Tibial nerve (tissue), 4 donors: ENCODE results near the gene TNS3. TPM values are rescaled to one million over a fixed set of nuclear protein-coding genes. Genes with fewer than 3 reads are reported as not detected.

Source experiments
- DNase-seq, 2 donors: peaks; one replicate each; pipeline ENCODE4 v3.0.0-alpha.2; 2019; ENCODE audit warnings: low spot score in 2 of 2
- H3K27ac ChIP-seq, 4 donors: fragments of 200-600 bp; sonication (generic) in 3 of 4; one replicate each; pipeline ENCODE4 v1.5.1; 2017 to 2019; ENCODE audit warnings: mild to moderate bottlenecking in 1 of 4
- H3K27me3 ChIP-seq, 2 donors: fragments of 200-600 bp; sonication (generic) in 1 of 2; one replicate each; pipeline versions ENCODE4 v1.5.1 to v1.6.0; 2017 to 2019
- H3K36me3 ChIP-seq, 3 donors: fragments of 200-600 bp; sonication (generic); one replicate each; pipeline ENCODE4 v1.5.1; 2018 to 2019
- H3K4me1 ChIP-seq, 4 donors: fragments of 200-600 bp; sonication (generic) in 3 of 4; one replicate each; pipeline ENCODE4 v1.5.1; 2017 to 2019
- H3K4me3 ChIP-seq, 4 donors: fragments of 200-600 bp; sonication (generic) in 3 of 4; one replicate each; pipeline ENCODE4 v1.5.1; 2017 to 2019; ENCODE audit warnings: mild to moderate bottlenecking in 1 of 4, moderate library complexity in 1 of 4
- H3K9me3 ChIP-seq, 4 donors: fragments of 200-600 bp; sonication (generic) in 3 of 4; one replicate each; pipeline ENCODE4 v1.5.1; 2017 to 2019
- EP300 ChIP-seq, 2 donors: sonication (generic); formaldehyde crosslinking; IDR thresholded peaks; one replicate each; pipeline ENCODE4 v1.6.1; 2017; ENCODE audit warnings: antibody characterized with exemption in 2 of 2, mild to moderate bottlenecking in 1 of 2
- POLR2A ChIP-seq, 2 donors: fragments of 450-650 bp; IDR thresholded peaks; one replicate each; pipeline ENCODE4 v1.6.1; 2017; ENCODE audit warnings: antibody characterized with exemption in 2 of 2, mild to moderate bottlenecking in 2 of 2, moderate library complexity in 2 of 2
- WGBS, 2 donors: methylation state at CpG; one replicate each; pipeline ENCODE4 v1.1.5; 2018; 5-methylcytosine and 5-hydroxymethylcytosine counted together
- total RNA-seq, 4 donors: library from RNA; depleted of rRNA; stranded (reverse); fragments of >200 nt; gene quantifications; one replicate each; pipeline ENCODE4 v1.1.0, GENCODE V29; 2016
- TF ChIP-seq, protein P1 (sequence below), 5 experiments: fragments of 200-600 bp in 3 of 5; fragments of 450-650 bp in 2 of 5; sonication (generic) in 3 of 5; IDR thresholded peaks; one replicate each; pipeline ENCODE4 v1.5.1; 2016 to 2019; ENCODE audit warnings: antibody characterized with exemption in 5 of 5, mild to moderate bottlenecking in 3 of 5, moderate library complexity in 2 of 5

The TNS3 gene
- total RNA-seq, 4 donors from 2014 or later, result 118 to 142 (median 133) TPM

DNA sequence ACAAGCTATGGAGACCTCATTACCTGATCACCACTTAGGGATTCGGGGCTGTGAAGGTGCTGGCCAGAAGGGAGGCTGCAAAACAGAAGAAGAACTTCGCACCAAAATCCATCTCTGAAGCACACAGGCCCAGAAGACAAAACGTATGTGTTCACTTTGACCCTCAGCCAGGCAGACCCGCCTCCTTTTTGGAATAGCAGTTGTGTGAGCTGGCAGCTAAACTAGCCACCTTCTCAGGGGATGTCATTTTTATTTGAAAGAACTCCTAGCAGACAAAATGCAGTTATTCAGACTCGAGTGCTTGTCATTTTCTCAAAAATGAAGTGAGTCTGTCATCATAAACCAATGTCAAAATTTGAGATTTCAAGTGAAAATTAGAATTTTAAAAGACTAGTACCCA is 71.7 kb downstream of the TNS3 start:
- H3K9me3 ChIP-seq, result no peaks in the 10 kb centered on the region
- H3K4me1 ChIP-seq, result peaks cover 0 to 77% (median 32%) of the 10 kb centered on the region in 4 donors
- peak overlapping the region in 1 of 4 donors; percentile 9 for H3K27ac ChIP-seq
- H3K27me3 ChIP-seq, result no peaks in the 10 kb centered on the region
- no peak for DNase-seq
- TF ChIP-seq EP300 (IDR thresholded peaks at IDR 0.05) (no peak), POLR2A (IDR thresholded peaks at IDR 0.05) (no peak)
- TF ChIP-seq, protein P1, sequence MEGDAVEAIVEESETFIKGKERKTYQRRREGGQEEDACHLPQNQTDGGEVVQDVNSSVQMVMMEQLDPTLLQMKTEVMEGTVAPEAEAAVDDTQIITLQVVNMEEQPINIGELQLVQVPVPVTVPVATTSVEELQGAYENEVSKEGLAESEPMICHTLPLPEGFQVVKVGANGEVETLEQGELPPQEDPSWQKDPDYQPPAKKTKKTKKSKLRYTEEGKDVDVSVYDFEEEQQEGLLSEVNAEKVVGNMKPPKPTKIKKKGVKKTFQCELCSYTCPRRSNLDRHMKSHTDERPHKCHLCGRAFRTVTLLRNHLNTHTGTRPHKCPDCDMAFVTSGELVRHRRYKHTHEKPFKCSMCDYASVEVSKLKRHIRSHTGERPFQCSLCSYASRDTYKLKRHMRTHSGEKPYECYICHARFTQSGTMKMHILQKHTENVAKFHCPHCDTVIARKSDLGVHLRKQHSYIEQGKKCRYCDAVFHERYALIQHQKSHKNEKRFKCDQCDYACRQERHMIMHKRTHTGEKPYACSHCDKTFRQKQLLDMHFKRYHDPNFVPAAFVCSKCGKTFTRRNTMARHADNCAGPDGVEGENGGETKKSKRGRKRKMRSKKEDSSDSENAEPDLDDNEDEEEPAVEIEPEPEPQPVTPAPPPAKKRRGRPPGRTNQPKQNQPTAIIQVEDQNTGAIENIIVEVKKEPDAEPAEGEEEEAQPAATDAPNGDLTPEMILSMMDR (IDR thresholded peaks at IDR 0.05), result no peak
- peaks cover 0 to 14% (median 0%) of the 10 kb centered on the region in 3 donors for H3K36me3 ChIP-seq
- no peak overlapping the region for H3K4me3 ChIP-seq
- WGBS, 2 donors, result 79 to 80% methylated on average over 5 of the region's 5 CpGs

- WGBS, 2 donors, result 87 to 93% methylated on average over 7 of the region's 7 CpGs
- Histone ChIP-seq H3K9me3 (no peaks in the 10 kb centered on the region), H3K36me3 (peaks cover 0 to 14% (median 0%) of the 10 kb centered on the region in 3 donors), H3K27ac (no peak overlapping the region), H3K4me3 (no peak overlapping the region), H3K27me3 (no peaks in the 10 kb centered on the region), H3K4me1 (peaks cover 0 to 80% (median 33%) of the 10 kb centered on the region in 4 donors)
- no peak for DNase-seq
- TF ChIP-seq POLR2A (IDR thresholded peaks at IDR 0.05) (no peak), EP300 (IDR thresholded peaks at IDR 0.05) (no peak)
- TF ChIP-seq, protein P1 (IDR thresholded peaks at IDR 0.05), result no peak
Observed at GRCh38 chr7:47509571-47509970, 72.3 kb downstream of the TNS3 start.

GRCh38 chr7:47508389-47509380 is 73.2 kb downstream of the TNS3 start:
- peaks cover 0 to 80% (median 29%) of the 10 kb centered on the region in 4 donors for H3K4me1 ChIP-seq
- H3K9me3 ChIP-seq, result no peaks in the 10 kb centered on the region
- DNase-seq, result no peak
- no peak overlapping the region for H3K27ac ChIP-seq
- peaks cover 0 to 14% (median 0%) of the 10 kb centered on the region in 3 donors for H3K36me3 ChIP-seq
- H3K27me3 ChIP-seq, result no peaks in the 10 kb centered on the region
- H3K4me3 ChIP-seq, result no peak overlapping the region
- 78 to 86% methylated on average over 10 of the region's 11 CpGs for WGBS, 2 donors
- TF ChIP-seq, protein P1 (IDR thresholded peaks at IDR 0.05), result no peak
- TF ChIP-seq POLR2A (IDR thresholded peaks at IDR 0.05) (no peak), EP300 (IDR thresholded peaks at IDR 0.05) (no peak)

DNA sequence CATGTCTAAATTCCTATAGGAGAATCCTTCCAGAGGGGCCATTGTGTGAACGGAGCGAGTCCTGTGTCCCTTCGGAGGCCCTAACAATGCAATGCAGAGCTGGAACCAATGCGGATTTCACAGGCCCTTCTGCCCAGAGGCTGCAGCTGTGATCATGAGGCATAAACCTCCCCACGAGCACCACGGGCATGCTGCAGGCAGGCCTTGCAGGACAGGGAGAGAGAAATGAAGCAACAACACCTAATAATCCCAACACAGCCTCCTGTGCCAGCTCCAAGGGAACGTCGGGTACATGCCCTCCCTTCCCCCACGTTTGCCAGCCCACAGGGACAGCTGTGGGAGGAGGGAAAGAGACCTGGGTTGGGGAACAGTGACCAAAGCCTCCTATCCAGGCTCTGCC is 74.4 kb downstream of the TNS3 start:
- DNase-seq, result no peak
- H3K27me3 ChIP-seq, result no peaks in the 10 kb centered on the region
- no peak overlapping the region for H3K4me3 ChIP-seq
- peaks cover 0 to 79% (median 25%) of the 10 kb centered on the region in 4 donors for H3K4me1 ChIP-seq
- 50 to 53% methylated on average over 9 of the region's 9 CpGs for WGBS, 2 donors
- TF ChIP-seq, protein P1 (IDR thresholded peaks at IDR 0.05), result no peak
- TF ChIP-seq EP300 (IDR thresholded peaks at IDR 0.05), result no peak
- peak overlapping the region in 2 of 4 donors; percentile 5 to 22 for H3K27ac ChIP-seq
- H3K36me3 ChIP-seq, result peaks cover 0 to 14% (median 0%) of the 10 kb centered on the region in 3 donors
- no peaks in the 10 kb centered on the region for H3K9me3 ChIP-seq
